OCI-LY7 (cell line): ENCODE results near the gene FAM107B.

Experiments
- EZH2phosphoT487 ChIP-seq: fragments of 200-600 bp; sonication (generic); IDR thresholded peaks from 2 replicates; pipeline ENCODE4 v1.6.1; 2018; ENCODE audit warnings: low read depth, borderline replicate concordance, mild to moderate bottlenecking, mixed run types, antibody characterized with exemption, low read length, moderate library complexity, mixed read lengths
- TF ChIP-seq, protein P1 (sequence below): fragments of 200-600 bp; sonication (generic); conservative IDR thresholded peaks from 2 replicates; pipeline ENCODE4 v1.5.1; 2014; ENCODE audit warnings: mild to moderate bottlenecking, antibody characterized with exemption, low read length, moderate library complexity, mixed read lengths

DNA sequence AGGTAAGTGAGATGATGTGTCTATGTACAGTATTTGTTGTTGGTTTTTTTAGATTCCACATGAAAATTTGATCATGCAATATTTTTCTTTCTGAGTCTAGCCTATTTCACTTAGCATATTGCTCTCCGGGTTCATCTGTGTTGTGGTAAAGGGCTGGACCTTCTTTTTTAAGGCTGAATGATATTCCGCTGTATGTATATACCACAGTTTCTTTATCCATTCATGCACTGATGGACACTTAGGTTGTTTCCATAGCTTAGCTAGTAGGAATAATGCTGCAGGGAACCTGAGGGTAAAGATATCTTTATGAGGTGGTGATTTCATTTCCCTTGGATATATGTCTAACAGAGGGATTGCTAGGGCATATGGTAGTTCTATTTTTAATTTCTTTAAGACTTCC lies 80.8 kb downstream of the FAM107B start:
- no peak for TF ChIP-seq EZH2phosphoT487
- TF ChIP-seq, protein P1, sequence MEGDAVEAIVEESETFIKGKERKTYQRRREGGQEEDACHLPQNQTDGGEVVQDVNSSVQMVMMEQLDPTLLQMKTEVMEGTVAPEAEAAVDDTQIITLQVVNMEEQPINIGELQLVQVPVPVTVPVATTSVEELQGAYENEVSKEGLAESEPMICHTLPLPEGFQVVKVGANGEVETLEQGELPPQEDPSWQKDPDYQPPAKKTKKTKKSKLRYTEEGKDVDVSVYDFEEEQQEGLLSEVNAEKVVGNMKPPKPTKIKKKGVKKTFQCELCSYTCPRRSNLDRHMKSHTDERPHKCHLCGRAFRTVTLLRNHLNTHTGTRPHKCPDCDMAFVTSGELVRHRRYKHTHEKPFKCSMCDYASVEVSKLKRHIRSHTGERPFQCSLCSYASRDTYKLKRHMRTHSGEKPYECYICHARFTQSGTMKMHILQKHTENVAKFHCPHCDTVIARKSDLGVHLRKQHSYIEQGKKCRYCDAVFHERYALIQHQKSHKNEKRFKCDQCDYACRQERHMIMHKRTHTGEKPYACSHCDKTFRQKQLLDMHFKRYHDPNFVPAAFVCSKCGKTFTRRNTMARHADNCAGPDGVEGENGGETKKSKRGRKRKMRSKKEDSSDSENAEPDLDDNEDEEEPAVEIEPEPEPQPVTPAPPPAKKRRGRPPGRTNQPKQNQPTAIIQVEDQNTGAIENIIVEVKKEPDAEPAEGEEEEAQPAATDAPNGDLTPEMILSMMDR = no peak
